ENCODE measurements around the gene TEAD4.

DNA sequence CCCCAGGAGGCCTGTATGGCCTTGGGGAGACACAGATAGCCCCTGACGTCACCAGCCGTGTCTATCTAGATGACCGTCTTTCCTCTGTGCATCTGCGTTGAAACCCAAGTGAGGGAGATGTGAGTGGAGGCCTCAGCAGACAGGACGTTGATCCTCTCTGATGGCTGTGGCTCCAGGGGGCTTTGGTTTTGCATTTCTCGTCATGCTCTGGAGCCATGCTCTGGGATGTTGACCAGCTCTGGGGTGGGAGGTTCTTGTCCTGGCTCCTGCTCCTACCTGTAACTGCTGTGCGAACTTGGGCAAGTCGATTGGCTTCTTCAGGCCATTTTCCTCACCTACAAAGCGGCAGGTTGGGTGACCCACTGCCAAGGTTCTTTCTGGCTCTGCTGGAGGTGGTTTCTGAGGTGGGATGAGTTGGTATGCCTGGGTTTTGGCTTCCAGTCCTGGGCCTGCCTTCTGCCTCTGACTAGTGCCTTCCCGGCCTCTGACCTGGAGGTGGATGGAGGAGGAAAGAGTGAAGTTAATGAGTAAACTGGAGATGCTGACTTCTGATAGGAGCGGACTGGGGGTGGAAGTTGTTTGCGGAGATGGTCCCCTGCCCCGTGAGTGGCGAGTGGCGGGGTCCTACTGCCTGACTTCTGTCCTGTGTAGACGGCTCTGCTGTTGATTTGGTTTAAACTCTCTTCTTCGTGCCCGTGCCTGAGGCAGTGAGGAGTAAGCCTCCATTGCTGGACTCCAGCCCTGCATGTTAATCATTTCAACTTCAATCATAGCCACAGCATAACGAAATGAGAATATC lies 126.3 kb downstream of the TEAD4 start:
- TF ChIP-seq, protein P1, sequence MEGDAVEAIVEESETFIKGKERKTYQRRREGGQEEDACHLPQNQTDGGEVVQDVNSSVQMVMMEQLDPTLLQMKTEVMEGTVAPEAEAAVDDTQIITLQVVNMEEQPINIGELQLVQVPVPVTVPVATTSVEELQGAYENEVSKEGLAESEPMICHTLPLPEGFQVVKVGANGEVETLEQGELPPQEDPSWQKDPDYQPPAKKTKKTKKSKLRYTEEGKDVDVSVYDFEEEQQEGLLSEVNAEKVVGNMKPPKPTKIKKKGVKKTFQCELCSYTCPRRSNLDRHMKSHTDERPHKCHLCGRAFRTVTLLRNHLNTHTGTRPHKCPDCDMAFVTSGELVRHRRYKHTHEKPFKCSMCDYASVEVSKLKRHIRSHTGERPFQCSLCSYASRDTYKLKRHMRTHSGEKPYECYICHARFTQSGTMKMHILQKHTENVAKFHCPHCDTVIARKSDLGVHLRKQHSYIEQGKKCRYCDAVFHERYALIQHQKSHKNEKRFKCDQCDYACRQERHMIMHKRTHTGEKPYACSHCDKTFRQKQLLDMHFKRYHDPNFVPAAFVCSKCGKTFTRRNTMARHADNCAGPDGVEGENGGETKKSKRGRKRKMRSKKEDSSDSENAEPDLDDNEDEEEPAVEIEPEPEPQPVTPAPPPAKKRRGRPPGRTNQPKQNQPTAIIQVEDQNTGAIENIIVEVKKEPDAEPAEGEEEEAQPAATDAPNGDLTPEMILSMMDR (conservative IDR thresholded peaks at IDR 0.05 in 1 of 2, IDR thresholded peaks at IDR 0.05 in 1 of 2; ENCODE audit: extremely low read depth in 1 of 2, insufficient read depth in 1 of 2, low read depth in 1 of 2, low read length in 2 of 2), result no peak
- no peak for TF ChIP-seq EZH2 (IDR thresholded peaks at IDR 0.05; ENCODE audit: borderline replicate concordance, low read length)

All from mammary epithelial cell (primary cell).